Skin epidermis (tissue), 12 donors: ENCODE measurements around the gene ZNF598.
A peak's percentile ranks its signal among the peaks of the same experiment; 100 is the strongest.

Source experiments
- H3K27ac ChIP-seq, 21 experiments: fragments of 200-600 bp; sonication (generic) in 11 of 21; one replicate each; pipeline ENCODE4 v1.5.0; 2020; ENCODE audit warnings: mild to moderate bottlenecking in 3 of 21, inconsistent platforms in 2 of 21, moderate library complexity in 2 of 21
- H3K4me3 ChIP-seq, 7 experiments: fragments of 200-600 bp; sonication (generic) in 2 of 7; one replicate each; pipeline ENCODE4 v1.5.0; 2020; ENCODE audit warnings: inconsistent platforms in 2 of 7, mild to moderate bottlenecking in 2 of 7, moderate library complexity in 1 of 7

ZNF598 gene

DNA sequence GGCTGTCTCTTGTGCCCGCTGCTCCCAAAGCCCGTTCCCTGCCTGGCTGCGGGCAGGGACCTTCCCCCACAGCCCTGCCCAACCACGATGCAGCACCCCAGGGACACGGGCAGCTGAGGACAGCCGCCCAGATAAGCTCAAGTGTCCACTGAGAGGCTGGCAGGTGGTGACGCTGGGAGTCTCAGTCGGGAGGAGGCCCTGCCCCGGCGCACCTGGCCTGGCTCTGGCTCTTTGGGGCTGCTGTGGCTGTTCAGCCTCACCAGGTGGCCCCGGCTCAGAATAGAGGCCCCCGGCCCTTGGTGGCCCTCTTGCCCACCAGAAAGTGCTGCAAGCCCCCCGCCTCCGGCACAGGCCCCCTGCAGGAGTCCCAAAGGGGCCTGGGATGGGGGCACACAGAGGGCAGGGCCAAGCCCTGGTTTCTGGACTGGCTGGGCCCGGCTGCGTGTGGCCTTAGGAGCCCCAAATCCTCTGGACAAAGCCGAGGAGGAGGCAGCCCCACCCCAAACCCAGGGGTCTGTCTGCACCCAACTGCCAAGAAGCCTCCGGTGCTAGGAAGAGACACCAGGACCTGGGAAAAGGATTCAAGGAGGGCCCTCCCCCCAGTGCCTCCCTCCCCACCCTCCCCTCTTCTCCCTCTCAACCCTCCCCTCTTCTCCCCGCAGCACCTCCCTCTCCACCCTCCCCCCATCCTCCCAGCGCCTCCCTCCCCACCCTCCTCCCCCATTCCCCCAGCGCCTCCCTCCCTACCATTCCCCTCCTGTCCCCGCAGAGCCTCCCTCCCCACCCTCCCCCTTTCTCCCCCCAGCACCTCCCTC lies 32.8 kb upstream of the ZNF598 start:
- Histone ChIP-seq H3K27ac (peak overlapping the region in 3 of 21 experiments; percentile 12 to 49 (median 47)), H3K4me3 (no peak overlapping the region)

DNA sequence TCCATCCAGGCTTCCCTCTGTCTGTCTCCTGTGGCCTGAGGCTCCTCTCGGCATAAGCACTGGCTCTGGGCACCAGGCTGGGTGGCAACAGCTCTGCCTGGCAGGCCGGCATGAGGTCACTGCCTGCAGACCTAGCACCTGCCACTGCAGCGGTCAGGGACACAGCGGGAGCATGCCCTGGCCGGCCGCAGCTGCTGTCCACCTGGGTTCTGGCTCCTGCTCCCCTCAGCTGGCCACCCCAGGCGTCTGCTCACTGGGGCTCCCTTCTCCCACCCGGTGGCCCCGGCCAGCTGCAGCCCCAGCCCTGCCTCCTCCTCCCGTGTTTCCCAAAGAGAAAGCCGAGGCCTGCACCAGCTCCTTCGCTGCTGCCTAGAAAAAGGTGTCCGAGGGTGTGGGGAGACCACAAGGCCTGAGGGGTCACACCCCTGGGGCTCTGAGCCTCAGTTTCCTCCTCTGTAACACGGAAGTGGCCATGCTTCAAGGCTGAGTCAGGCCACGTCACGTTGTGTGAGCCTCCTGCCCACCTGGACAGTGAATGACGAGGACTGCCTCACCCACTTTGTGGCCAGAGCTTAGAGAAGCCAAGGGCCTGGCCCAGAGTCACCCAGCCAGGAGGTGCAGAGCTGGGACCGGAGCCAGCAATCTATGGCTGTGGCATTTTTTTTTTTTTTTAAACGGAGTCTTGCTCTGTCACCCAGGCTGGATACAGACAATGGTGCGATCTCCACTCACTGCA lies 31.3 kb upstream of the ZNF598 start:
- H3K4me3 ChIP-seq, result no peak overlapping the region
- H3K27ac ChIP-seq, result peak overlapping the region in 5 of 21 experiments; percentile 9 to 81 (median 66)

DNA sequence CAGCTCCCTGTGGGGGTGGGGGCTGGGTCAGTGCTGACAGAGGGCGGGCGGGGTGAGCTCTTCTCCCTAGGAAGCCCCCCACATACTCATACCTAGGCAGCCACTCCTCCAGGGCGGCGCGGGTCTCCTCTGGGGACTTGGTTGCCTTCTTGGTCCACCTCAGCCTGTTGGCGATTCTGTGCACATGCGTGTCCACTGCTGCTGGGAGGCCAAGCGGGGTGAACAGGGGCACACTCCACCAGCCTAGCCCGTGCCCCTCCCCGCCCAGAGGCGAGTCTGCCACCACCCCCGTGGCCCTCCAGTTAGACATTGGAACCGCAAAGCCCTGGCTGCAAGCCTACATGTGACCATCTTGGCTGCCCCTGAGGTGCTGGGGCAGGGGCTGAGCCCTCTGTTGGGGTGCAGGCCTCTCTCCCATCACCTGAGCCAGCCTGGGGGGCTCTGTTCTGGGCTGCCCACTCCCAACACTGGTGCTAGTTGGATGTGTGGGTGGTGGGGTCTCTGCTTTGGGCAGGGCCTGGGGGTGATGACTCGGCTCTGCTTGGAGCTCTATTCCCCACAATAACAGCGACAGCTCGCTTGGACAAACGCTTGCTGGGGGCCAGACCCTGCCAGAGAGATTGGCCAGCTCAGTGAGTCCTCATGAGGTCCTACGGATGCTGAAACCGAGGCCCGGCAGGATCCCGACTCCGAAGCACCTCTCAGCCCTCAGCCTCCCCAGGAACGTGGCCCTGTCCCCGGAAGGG lies 30.6 kb upstream of the ZNF598 start:
- Histone ChIP-seq H3K27ac (peak overlapping the region in 18 of 21 experiments; percentile 7 to 83 (median 46)), H3K4me3 (no peak overlapping the region)

DNA sequence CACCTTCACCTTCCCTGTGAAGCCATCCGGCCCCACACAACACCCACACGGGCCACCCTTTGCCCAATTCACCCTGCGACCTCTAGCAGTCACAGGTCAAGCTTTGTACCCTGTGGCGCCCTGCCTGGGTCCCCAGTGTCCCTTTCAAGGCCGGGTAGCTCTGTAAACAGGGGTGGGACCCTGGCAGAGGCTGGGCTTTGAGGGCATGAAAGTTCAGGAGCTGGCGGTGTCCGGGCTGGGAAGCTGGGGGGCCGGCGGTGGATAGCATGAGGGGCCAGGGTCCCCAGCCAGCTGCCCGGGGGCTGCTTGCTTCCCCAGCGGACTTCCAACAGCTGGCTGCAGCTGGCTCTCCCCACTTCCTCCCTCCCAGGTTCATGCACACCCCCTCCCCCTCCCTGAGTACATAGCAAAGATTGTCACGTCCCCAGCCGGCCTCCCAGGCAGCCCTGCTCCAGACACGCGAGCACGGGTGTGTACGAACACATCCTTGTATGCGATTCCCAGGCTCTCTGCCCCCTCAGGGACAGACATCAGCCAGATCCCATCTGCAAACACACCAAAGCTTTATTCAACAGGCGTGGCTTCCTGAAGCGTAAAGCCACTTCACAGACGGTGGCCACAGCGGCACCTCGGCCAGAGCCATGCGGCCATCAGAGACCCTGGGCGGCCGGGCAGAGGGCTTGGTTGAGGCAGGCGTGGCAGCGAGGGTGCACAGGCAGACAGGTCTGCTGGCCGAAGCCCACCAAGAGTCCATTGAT lies 29.8 kb upstream of the ZNF598 start:
- Histone ChIP-seq H3K4me3 (no peak overlapping the region), H3K27ac (peak overlapping the region in 18 of 21 experiments; percentile 7 to 83 (median 58))

DNA sequence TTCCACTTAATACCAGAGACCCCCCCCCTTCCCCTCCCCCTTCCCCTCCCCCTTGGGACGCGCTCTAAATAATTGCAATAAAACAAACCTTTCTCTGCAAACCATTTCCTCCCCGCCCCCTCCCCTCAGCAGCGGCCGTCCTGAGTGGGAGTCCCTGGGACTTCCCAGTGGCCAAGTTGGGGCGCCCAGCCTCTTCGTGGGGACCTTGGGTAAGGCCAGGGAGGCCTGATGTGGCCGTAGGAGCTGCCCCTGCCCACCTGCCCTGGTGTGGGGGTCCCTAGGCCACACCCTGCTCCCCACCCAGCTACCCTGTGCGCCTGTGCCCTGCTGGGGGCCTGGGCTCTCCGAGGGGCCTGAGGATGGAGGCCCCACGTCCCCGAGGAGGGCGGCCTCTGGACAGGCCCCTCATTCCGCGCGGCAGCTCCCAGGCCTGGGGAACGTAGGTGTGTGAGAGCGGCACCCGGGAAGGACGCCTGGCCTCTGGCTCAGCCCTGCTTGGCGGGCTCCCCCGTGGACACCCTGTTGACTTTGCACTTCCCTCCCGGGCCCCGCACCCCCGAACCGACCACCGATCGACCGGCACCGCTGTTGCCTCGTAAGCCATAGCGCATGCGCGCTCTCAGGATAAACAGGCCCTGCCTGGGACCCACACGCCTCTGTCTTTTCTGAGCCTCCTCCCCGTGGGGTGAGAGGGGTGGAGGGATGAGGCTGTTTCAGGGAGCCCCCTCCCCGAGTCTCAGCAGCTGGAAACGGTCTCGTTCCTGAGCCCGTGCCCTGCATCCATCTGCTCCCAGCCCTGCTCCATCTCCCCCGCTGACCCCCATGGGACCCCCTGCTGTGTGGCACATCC lies 29.0 kb upstream of the ZNF598 start:
- Histone ChIP-seq H3K27ac (peak overlapping the region in 18 of 21 experiments; percentile 0 to 83 (median 58)), H3K4me3 (no peak overlapping the region)

DNA sequence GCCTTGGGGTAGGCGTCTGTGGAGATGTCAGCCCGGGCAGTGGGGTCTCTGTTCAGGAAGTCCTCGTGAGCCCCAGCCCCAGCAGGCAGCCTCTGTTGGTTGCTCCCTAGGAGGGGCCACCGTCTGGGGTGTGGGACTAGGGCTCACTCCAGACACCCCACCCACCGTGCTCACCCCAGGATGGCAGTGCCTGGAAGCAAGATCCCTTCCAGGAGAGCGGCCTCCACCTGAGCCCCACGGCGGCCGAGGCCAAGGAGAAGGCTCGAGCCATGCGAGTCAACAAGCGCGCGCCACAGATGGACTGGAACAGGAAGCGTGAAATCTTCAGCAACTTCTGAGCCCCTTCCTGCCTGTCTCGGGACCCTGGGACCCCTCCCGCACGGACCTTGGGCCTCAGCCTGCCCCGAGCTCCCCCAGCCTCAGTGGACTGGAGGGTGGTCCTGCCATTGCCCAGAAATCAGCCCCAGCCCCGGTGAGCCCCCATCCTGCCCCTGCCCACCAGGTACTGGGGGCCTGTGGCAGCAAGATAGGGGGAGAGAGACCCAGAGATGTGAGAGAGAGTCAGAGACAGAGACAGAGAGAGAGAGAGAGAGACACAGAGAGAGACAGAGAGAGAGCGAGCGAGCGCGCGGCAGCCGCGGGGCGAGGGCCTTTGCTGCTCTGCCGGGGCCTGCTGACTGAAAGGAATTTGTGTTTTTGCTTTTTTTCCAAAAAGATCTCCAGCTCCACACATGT lies 28.2 kb upstream of the ZNF598 start:
- H3K27ac ChIP-seq, result peak overlapping the region in 17 of 21 experiments; percentile 22 to 83 (median 62)
- H3K4me3 ChIP-seq, result no peak overlapping the region

DNA sequence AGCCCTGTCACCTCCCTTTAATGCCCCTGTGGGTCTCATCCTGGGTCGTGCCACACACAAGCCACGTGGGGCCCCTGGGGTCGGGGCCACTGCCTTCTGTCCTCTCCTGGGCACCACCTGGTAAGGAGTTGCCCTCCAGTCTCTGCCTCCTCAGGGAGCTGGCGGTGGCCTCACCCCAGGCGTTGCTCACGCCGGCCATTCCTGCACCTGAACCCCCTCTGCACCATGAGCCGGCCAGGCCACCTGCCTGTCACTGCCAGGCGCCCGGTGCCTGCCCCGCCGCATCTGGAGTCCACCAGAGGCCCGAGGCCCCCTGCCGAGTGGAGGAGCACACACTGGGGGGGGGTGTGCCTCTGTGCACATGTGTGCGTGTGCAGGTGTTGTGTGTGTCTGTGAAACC lies 27.5 kb upstream of the ZNF598 start:
- peak overlapping the region in 6 of 21 experiments; percentile 11 to 91 (median 64) for H3K27ac ChIP-seq
- H3K4me3 ChIP-seq, result no peak overlapping the region

DNA sequence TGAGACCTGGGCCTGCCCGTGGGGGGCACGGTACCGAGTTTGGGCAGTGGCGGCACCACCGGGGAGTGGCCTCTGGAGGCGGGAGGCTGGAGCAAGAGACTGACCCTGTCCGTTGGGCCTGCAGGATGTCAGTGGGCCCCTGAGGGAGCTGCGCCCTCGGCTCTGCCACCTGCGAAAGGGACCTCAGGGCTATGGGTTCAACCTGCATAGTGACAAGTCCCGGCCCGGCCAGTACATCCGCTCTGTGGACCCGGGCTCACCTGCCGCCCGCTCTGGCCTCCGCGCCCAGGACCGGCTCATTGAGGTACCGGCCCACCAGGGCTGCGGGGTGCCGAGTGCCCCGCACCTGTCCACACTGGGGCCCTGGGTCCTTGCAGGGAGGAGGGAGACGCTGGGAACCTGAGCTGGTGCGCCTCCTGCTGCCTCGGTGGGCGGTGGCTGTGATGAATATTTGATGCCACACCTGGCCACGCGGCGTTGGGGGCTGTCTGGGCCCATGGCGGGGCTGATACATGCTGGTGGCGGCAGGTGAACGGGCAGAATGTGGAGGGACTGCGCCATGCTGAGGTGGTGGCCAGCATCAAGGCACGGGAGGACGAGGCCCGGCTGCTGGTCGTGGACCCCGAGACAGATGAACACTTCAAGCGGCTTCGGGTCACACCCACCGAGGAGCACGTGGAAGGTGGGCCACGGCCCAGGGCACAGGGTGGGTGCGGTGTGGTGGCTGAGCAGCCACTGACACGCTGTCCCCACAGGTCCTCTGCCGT lies 26.8 kb upstream of the ZNF598 start:
- H3K4me3 ChIP-seq, result peak overlapping the region in 1 of 7 experiments; percentile 6
- H3K27ac ChIP-seq, result peak overlapping the region in 20 of 21 experiments; percentile 37 to 91 (median 68)

DNA sequence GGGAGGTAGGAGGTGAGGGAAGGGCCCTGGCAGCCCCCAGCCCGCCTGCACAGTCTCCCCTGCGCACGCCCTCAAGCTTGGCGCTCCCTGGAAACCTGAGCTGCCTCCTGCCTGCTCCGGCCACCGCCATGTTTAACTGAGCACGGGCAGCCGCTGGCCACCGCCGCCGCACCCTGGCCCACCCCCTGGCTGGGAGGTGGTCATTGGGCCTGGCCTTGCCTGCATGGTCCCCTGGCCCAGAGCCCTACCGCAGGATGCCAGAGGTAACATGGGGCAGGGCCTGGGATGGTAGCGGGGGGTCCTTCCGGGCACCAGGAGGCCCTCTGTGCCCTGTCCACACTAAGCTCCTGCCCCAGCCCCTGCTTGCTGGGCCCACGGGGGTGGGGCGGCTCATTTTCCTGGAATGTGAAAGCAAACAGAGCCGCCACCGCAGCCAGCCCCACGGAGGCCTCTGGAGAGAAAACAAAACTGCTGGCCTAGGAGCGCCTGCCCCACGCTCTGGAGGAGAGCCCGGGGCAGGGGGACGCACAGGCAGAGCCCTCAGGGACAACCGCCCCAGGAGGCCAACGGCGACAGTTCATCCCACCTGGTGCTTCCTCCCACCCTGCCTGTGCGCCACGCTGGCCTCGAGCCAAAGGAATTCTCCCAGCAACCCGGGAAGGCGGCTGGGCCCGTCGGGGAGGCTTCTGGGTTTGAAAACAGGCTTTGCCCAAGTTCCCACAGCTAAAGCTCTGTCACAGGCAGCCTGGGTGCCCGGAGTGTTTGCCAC lies 26.0 kb upstream of the ZNF598 start:
- Histone ChIP-seq H3K27ac (peak overlapping the region in 20 of 21 experiments; percentile 37 to 91 (median 68)), H3K4me3 (peak overlapping the region in 1 of 7 experiments; percentile 6)

DNA sequence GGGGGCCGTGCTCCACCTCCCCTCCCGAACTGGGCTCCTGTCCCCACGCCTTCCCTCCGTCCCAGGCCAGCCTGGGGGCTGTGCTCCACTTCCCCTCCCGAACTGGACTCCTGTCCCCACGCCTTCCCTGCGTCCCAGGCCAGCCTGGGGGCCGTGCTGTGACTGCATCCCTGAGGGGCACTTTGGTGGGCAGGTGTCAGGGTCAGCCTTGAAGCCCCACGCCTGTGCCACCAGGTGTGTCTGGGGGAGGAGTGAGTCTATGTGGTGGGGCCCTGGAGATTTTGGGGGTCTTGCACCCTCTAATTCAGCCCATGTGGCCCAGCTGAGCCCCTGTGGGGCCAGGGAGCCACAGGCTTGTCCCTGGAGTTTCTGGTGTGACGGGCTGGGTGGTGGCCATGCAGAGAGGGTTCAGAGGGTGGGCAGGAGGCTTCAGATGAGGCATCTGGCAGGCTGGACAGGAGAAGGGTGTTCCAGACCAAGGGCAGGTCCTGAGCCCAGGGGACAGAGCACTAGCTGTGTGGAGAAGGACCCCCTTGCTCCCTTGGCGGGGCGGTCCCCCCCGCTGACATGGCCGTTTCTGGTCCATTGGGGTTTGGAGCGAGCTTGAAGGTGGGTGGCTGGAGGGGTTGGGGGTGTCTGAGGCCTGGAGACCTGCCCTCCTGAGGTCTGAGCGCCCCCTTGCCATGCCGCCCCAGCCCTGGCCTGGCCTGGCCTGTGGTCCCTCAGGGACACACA lies 25.2 kb upstream of the ZNF598 start:
- no peak overlapping the region for H3K4me3 ChIP-seq

DNA sequence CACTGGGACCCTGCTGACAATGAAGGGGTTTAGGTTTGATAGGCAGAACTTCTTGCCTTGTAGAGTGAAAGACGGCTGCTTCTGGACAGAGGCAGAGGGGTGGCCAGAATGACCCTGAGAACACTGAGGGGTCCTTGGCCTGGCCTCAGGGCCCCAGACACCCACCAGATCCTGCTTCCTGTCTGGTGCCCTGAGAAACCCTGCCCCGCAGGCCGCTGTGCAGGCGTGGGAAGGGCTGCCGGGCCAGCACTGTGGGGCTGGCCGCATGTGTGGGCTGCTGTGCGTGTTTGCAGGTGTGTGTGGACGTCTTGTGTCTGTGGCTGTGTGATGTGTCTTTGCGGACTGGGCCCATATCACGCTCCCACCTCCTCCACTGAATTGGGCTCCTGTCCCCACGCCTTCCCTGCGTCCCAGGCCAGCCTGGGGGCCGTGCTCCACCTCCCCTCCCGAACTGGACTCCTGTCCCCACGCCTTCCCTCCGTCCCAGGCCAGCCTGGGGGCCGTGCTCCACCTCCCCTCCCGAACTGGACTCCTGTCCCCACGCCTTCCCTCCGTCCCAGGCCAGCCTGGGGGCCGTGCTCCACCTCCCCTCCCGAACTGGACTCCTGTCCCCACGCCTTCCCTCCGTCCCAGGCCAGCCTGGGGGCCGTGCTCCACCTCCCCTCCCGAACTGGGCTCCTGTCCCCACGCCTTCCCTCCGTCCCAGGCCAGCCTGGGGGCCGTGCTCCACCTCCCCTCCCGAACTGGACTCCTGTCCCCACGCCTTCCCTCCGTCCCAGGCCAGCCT lies 24.5 kb upstream of the ZNF598 start:
- peak overlapping the region in 6 of 7 experiments; percentile 2 to 28 (median 18) for H3K4me3 ChIP-seq

More for the DNA sequence above, 25.2 kb upstream of the ZNF598 start:
- peak overlapping the region in 20 of 21 experiments; percentile 37 to 91 (median 66) for H3K27ac ChIP-seq

DNA sequence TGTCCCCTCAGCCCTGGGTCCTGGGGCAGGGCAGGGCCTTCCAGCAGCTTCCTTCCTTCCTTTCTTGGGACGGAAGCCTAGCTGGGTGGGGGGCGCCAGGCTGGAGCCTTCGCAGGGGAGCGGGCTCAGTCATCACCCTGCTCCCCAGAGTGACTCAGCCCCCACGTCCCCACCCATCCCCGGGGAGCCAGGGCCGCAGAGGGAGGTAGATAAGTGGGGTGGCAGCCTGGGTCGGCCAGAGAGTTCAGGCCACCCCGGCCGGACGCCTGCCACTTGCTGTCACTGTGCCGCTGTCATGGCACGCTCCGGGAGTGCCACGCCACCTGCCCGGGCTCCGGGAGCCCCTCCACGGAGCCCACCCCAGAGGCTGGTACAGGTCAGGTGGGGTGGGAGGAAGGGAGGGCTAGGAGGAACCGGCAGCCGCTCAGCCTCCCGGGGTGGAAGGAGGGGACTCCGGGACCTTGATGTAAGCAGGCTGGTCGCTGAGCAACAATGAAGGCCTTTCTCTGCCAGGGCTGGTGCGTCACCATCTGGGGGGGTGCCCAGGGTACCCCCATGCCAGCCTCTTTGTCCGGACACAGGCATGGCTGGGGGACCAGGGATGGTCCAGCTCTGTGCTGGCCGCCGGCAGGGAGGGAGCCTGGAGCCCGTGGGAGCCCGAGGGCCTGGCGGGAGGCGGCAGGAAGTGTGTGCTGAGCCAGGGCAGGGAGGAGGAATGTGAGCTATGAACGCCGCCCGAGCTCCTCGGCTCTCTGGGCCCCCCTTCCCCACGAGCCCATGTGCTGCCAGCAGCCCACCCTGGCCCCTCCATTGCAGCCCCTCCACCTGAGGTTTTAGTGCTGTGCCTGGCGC lies 23.7 kb upstream of the ZNF598 start:
- H3K4me3 ChIP-seq, result peak overlapping the region; percentile 2 to 28 (median 14)
- H3K27ac ChIP-seq, result peak overlapping the region in 20 of 21 experiments; percentile 47 to 86 (median 76)

More for the DNA sequence above, 24.5 kb upstream of the ZNF598 start:
- H3K27ac ChIP-seq, result peak overlapping the region in 20 of 21 experiments; percentile 47 to 91 (median 76)

DNA sequence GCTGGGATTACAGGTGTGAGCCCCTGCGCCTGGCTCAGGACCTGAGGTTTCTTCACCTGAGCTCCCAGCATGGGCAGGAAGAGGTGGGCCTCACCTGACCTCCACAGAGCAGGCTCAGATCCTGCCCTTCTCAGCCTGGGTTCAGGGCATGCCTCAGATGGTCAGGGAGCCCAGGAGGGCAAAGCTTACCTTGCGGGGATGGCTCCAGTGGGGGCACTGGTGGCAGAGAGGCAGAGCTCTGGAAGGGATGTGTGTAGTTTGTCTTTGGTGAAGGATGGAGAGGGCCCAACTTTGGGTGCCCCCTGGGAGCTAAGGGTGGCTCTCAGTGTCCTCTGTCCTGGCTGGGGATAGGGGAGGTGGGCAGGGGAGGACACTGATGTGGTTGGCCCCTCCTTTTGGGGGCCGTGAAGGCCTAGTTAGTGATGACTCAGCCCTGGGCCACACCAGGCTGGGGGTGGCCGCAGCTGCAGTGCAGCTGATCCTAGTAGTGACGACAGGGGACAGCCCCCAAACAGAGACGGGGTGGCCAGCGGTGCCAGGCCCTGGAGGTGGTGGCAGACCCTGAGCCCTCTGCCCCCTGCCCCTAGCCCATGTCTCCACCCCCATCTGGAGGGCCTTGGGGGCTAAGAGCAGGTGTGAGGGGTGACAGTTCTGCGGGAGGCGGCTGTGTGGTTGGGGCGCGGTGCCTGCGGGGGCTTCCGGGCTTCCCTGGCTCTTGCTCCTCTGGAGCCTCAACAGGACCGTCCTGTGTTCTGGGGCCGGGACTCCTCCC lies 22.9 kb upstream of the ZNF598 start:
- Histone ChIP-seq H3K4me3 (peak overlapping the region in 2 of 7 experiments; percentile 23 to 28), H3K27ac (peak overlapping the region in 20 of 21 experiments; percentile 47 to 86 (median 76))
